HS-27A (cell line): ENCODE data around the gene BGN.

Source experiments
- DNase-seq: peaks from one replicate; pipeline ENCODE4 v3.0.0-alpha.2; 2012; ENCODE audit warnings: low read depth, missing footprints

Gene BGN

DNA sequence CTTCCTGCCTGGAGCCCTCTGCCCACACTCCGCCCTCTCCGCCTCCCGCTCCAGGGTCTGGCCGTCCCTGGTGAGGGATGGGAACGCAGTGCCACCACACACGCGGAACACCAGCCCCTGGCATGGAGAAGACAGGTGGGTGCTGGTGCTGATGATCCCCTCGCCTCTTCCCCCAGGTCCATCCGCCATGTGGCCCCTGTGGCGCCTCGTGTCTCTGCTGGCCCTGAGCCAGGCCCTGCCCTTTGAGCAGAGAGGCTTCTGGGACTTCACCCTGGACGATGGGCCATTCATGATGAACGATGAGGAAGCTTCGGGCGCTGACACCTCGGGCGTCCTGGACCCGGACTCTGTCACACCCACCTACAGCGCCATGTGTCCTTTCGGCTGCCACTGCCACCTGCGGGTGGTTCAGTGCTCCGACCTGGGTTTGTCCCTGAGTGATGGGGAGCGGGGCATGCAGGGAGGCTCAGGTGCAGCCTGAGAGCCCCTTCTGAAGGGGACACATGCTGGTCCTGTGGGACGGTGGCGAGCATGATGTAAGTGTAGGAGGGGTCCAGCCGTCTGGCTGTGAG is 9.8 kb downstream of the BGN start:
- DNase-seq, result no peak

DNA sequence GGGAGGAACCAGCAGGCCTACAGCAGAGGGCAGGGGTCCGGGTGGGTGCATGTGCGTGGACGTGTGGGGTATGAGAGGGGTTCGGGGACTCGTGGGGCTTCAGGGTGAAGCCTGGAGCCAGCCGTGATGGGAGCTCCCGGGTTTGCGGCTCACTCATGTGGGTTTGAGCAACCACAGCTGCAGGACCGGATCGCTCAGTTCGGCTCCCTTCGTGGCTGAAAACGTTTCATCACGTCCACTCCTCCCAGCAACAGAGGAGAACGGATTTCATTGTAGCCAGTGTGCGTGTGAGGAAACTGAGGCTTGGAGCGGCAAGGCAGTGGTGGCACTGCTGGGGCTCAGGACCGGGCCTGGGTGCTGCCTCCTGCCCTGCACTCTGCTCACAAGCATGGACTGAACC is 10.6 kb downstream of the BGN start:
- no peak for DNase-seq

DNA sequence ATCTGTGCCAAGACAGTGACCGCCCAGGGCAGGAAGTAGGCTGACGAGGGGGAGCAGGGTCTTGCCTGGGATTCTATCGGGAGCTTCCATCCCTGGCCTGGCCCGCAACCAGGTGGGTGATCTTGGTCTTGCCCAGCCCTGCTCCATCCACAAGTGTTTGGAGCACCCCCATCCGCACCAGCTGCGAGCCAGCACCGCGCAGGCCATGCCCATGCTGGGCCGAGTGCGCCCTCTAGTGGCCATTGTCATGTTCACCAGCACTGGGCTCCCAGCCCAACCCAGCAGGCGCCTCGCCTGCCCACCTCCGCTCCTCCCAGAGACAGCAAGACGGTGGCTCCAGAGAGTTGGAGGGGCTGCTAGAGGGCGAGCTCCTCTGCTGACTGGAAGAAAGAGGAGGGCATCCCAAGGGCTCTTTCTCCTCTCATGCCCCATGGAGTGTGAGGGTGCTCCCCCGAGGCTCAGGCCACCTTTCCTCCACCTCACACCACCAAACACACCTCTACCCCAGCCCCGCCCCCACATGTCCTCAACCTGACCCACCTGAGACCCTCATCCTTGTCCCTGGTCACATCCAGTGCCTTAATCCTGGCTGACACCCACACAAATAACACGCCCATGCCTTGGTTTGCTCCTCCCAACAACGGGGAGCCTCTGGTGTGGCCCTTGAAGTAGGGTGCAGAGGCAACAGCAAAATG is 12.9 kb downstream of the BGN start:
- no peak for DNase-seq

DNA sequence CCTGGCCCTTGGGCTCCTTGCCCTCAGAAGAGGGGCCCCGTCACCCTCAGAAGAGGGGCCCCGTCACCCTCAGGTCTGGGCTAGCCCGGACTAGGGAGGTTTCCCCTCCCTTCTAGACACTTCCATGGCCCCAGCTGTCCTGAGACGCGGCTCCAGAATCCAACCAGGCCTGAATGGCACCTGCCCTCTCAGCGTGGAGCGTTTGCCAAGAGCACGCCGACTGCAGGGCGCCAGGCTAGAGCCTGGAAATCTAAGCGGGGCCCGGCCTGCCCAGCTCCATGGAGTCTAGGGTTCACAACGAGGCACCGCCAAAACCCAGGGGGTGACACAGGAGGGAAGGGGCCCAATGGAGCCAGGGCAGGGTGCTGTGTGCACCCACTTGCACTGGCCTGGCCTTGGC is 14.8 kb downstream of the BGN start:
- no peak for DNase-seq

DNA sequence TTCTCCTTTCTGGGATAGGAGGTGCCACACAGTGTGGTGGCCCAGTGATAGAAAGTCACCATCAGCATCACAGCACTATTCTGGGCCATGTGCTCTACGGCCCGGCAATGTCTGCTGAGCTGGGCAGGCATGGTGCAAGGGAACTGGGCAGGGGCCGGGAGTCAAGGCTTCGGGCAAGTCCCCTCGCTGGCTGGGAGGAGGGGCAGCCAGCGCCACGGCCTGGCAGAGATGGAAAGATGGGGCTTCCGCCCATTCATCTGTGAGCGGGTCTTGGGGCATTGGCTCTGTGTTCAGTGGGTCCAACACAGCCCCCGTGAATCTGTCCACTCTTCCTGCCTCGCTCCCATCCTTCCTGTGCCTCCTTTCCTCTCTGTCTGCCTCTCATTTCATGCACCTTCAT is 15.6 kb downstream of the BGN start:
- no peak for DNase-seq

DNA sequence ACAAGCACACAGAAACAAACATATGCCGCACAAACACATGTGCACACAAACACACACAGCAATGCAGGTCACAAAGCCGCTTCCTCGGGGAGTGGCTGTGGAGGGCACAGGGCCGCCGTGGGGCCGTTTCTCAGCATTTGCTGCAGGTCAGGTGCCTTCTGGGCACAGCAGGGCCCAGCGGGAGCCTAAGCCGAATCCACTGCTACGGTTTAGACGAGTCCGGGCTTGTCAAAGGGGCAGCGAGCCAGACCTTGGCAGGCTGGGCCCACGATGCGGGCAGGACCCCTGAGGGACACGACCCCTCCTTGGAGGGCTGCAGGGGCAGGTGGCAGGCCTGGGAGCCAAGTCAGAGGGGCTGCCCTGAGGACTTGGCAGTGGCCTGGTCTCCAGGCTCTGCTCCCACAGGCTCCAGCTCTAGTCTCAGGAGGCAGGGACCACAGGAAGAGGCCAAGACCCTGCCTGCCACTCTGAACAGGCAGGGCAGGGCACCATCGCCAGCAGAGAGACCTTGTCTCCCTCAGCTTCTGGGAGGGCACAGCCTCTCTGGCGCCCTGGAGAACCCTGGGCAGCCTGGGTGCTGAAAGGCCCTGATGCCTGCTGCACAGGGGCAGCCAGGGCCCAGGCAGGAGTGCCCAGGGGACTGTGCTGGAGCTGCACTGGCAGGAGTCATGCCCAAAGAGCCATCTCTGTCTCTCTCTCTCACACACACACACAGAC is 17.2 kb downstream of the BGN start:
- DNase-seq, result no peak

DNA sequence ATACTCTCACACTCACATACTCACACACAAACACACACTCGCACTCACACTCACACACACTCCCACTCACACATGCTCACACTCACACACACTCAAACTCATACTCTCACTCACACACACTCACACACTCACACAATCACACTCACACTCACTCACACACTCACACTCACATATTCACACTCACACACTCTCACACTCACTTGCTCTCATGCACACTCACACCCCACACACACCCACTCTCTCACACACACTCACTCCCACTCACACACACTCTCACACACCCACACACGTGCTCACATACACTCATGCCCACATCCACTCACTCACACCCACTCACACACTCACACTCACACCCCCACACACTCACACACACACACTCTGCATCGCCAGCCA is 17.7 kb downstream of the BGN start:
- DNase-seq, result no peak

DNA sequence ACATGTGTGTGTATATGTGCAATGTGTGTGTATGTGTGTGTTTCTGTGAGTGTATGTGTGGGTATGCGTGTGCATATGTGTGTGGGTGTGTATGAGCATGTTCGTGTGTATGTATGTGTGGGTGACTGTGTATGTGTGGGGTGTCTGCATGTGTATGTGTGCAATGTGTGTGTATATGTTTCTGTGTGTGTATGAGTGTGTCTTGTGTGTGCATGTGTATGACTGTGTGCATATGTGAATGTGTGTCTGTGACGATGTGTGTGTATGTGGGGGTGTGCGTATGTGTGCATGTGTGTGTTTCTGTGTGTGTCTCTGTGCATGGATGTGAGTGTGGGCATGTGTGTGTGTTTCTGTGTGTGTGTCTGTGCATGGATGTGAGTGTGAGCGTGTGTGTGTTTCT is 18.5 kb downstream of the BGN start:
- no peak for DNase-seq

DNA sequence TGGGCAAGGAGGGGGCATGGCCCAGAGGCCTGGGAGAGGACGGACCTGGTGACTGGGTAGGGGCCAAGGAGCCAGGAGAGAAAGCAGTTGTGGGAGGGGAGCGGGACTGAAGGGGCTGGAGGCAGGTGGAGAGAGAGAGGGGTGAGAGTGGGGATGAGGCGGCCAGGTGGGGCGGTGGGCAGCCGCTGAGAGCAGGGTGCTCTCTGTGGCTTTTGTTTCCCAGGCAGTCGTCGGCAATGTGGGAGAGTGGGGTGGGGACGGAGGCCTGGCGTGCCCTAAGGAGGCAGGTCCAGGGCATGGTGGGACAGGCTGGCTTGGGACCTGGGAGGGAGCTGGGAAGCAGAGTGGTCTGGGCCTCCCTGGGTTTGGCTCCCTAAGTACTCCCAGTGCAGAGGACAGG is 19.5 kb downstream of the BGN start:
- DNase-seq, result no peak

DNA sequence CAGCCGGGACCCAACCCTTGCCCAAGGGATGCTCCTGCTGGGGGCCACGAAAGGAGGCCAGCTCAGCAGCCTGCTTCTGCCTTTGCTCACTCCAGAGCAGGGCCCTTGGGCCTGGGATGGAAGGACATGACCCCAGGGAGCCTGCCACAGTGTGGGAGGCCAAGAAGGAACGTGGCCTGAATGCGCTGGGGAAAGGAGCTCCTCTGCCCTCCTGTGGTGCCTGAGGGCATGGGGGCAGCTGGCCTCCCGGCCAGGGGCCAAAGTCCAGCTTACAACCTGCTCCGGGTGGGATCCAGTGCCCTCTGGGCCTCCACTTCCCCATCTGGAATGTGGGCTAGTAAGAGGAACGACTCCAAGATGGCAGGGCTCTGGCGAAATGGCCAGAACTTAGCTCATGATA is 20.7 kb downstream of the BGN start:
- DNase-seq, result no peak

DNA sequence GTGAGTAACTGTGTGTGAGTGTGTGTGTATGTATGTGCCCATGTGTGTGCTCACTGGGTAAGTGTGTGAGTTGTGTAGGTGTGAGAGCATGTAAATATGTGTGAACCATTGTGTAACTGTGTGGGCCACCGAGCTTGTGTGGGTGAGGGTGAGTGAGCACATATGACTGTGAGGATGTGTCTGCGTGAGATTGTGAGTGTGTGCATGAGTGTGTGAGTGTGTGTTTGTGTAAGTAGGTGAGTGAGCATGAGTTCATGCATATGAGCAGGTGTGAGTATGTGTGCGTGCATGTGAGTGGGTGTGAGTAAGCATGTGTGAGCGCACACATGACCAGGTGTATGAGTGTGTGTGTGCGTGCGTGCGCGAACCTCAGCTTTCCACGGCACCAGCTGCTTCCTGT is 21.3 kb downstream of the BGN start:
- DNase-seq, result no peak

DNA sequence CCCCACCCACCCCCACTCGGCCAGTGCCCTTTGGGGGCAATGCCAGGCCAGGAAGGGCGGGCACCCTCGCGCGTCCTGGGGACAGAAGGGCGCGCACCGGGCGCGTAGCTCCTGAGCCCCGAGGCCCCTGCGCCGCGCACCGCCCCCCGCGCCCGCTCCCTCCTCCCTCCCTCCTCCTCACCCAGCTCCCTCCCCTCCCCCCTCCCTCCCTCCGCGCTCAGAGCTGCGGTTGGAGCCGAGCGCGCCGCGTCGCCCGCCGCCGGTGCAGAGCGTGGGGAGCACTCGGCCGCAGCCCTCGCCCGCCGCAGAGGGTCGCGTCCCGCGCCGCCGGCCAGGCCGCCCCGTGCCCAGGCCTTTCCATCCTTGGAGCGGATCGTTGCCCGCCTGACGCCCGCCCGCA is 22.6 kb downstream of the BGN start, which contains the start of gene ATP2B3:
ATP2B3 (plus strand) TSS at position 220 of the 400 bp plus-strand sequence. CDS start 18,606 bp downstream, outside the sequence.
- DNase-seq, result no peak

DNA sequence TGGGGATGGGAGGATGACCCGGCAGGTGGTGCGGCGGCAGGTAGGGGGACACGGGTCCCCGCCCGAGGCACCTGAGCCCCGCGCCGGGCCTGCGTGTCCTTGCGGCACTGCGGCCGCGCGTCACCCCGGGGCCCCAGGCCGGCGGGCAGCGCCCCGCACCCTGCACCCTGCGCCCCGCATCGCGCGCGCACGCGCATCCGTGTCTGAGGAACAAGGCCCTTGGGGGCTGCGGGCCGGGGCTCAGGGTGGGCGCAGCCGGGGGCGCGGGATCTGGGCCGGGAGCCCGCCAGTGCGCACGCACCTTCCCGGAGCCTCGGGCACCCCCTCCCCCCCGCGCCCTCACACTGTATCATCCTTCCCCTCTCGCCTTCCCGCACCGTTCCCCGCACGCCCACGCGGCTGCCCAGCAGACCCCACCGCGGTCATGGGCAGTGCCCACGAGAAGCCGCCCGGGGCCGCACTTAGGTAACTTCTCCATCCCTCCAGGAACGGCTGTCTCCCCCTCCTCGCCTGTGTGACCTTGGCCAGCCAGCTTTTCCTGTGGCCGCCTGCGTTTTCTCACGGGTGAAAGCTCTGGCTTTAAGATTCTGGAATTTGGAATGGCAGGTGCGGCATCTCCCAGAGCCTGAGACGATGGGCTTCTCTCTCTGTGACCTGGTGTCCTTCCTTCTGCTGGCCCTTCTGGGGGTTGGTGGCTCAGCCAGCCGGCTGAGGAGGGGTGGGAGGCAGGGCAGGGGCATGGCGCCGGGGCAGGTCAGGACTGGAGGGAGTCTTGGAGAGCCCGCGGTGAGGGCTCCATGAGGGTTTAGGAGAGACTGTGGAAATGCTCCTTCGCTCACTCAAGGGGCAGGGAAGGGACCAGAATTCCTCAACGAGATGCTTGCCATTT is 23.4 kb downstream of the BGN start:
- DNase-seq, result no peak

DNA sequence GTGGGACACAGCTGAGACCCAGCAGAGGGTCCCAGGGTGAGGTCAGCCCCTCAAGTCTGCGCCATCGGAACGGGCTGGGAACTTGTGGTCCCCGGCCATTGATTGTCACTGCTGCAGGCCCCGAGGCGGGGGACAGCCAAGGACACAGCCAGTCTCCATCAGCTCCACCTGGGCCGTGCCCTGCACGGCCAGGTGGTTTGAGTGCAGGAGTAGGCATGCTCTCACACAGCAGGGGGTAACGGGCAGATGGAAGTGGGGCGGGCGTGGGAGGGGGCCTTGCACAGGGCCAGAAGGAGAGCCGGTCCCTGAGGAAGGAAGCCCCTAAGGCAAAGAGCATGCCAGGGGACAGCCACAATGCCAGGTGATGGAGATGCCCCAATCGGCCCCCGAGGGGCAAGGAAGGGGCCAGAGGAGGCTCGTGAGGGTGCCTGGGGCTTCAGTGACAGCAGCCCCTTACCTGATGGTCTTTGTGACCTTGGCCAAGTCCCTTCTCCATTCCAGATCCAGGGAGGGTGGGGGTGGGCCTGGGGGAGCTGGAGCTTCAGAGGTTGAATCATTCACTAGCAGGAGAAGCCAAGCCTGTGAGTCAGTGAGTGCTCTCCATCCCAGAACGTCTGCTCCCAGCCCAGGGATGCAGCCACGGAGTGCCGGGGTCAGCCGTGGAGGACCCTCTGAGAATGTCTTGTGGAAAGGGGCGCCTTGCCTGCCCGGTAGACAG is 24.9 kb downstream of the BGN start:
- DNase-seq, result no peak

DNA sequence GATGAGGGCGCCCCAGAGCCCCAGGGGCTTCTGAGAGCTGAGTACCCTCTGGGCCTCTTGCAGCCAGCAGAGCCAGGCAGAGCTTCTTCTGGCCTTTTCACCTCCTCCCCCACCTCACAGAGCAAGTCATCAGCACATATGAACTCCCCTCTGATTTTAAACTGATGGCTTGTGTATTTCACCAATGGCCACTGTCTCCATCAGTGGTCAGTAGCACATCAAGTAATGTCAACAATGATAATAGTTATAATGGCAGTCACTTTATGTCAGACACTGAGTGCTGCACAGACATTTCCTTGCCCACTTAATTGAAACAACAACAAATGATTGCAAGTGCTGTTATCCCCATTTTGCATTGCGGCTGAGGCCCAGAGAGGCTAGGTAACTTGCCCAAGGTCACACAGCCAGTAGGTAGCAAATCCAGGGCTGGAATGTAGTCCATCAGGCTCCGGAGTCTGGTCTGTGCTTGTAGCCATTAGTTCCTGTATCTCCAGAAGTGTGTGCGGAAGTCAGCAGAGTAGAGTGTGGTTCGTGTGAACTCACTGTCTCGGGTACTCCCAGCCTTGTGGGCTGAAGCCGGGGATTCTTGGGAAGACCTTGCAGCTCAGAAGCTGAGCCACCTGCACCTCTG is 25.6 kb downstream of the BGN start:
- no peak for DNase-seq

DNA sequence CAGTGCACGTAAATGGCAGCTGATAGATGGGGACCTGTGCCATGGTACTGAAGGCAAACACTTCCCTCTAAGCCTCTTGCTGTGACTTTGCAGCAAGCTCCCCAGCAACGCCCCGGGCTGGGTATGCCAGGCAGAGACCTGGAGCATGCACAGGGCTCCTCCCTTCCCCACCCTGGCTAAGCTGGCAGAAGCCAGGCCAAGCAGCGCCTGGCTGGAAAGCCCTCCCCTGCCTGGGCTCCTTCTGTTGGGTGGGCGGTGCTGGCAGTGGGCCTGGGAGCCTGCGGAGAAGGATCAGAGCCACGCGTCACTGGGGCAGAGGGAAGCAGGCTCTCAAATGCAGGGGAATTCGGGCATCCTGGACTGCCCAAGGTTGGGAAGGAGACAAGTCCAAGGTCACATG is 26.3 kb downstream of the BGN start:
- DNase-seq, result no peak

DNA sequence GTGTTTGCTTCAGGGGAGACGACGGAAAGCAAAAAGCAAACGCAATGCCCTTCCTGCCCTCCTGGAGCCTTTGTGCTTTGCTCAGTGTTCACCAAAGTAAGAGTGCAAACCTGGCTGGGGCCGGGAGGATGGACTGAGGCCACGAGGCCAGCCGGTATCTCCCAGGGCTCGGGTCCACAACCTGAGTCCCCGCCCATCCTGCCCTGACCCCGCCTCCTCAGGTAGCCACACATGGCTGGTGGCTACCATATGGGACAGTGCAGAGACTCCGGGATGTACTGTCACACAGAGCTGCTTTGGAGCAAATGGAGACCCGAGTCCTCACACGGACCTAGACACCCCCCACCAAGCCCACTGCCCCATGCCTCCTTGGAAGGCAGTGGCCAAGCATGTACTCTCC is 27.5 kb downstream of the BGN start:
- DNase-seq, result no peak

DNA sequence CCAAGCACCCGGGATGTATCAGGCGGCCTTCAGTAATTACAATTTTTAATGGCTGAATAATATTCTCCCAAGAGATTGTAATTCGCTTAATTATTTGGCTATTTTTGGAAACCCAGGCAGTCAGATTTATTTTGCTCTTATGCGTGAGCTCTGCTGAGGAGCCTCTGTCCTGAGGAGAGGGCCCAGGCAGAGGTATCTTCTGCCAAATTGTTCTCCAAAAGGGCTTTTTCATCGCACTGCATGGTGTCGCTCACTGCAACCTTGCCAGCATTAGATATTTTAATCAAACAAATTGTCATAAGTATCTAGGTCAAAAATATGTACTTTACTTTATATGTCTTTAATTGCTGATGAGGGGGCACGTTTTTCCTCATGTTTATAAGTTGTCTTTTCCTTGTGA is 28.5 kb downstream of the BGN start:
- DNase-seq, result no peak

DNA sequence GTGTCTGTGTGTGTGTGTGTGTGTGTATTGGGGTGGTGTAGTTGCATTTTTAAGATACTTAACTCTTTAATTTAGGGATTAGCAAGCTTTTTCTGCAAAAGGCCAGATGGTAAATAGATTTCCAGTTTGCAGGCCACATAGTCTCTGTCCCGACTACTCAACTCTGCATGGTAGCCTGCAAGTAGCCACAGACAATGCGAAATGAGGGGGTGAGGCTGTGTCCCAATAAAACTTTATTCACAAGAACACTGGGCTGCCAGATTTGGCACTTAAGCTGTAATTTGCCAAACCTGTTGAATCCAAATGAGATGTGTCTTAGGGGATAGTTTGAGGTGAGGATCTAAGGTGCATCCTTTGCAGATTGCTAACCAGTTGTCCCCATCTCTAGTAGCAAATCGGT is 29.5 kb downstream of the BGN start:
- DNase-seq, result no peak

DNA sequence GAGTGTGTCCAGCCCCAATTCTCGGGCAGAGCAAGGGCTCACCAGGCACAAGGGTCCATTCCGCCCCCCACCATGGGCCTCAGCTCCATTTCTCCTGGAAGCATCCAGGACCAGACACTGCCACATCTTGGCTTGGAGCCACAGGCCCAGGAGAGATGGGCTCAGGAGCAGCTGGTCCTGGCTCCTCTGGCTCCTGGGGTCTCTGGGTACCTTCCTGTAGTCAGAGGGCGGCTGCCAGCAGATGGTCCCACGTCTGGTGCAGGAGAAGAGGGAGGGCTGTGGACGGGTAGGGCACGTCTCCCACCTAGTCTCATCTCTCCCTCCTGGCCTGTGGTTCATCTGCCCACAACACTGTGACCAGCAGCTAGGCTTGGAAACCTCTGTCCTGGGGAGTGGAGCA is 30.7 kb downstream of the BGN start:
- DNase-seq, result no peak

DNA sequence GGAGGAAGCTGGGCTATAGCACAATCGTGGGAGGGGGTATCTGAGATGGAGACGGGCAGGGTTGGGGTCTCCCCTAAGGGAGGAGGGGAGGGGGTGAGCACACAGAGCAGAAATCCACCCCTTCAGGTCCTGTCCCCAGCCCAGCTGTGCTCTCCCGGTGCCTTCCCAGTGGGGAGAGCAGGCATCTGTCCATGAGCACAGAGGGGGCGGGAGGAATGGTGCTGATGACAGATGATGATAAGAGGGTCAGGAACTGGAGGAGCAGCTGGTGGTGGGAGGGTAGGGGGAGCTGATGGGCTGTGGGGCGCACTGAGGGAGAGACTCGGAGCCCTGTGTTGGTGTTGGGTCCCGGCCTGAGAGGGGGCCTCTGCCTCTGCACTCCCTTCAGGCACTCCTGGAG is 31.3 kb downstream of the BGN start:
- DNase-seq, result no peak
